Activated T-helper 17 cell treated with anti-CD3 and anti-CD28 coated beads, Interleukin-2, amount 50 U/mL, for 72 hours (primary cell): ENCODE data around the gene OBI1. TPM values are rescaled to one million over a fixed set of nuclear protein-coding genes. Genes with fewer than 3 reads are reported as not detected.

Source experiments
- ATAC-seq: fragments of 150-1000 bp; cut with Tn5 transposase; replicated peaks from 2 replicates; pipeline ENCODE4 v1.10.0; 2021; ENCODE audit warnings: mild to moderate bottlenecking, moderate library complexity
- H3K27ac Mint-ChIP-seq: one replicate; pipeline ENCODE4 v1.8.0; 2022; ENCODE audit warnings: mixed read lengths
- H3K27me3 Mint-ChIP-seq: one replicate; pipeline ENCODE4 v1.8.0; 2022; ENCODE audit warnings: mixed read lengths
- H3K36me3 Mint-ChIP-seq: one replicate; pipeline ENCODE4 v1.8.0; 2022; ENCODE audit warnings: low read depth, mild to moderate bottlenecking, mixed read lengths
- H3K4me1 Mint-ChIP-seq: one replicate; pipeline ENCODE4 v1.8.0; 2022; ENCODE audit warnings: mixed read lengths
- H3K4me3 Mint-ChIP-seq: one replicate; pipeline ENCODE4 v1.8.0; 2022; ENCODE audit warnings: mild to moderate bottlenecking, mixed read lengths
- H3K9me3 Mint-ChIP-seq: one replicate; pipeline ENCODE4 v1.8.0; 2022; ENCODE audit warnings: mixed read lengths
- total RNA-seq, 2 donors: library from RNA; stranded (reverse); gene quantifications; one replicate each; pipeline ENCODE4 v1.2.3, GENCODE V29; 2022

OBI1 gene, protein sequence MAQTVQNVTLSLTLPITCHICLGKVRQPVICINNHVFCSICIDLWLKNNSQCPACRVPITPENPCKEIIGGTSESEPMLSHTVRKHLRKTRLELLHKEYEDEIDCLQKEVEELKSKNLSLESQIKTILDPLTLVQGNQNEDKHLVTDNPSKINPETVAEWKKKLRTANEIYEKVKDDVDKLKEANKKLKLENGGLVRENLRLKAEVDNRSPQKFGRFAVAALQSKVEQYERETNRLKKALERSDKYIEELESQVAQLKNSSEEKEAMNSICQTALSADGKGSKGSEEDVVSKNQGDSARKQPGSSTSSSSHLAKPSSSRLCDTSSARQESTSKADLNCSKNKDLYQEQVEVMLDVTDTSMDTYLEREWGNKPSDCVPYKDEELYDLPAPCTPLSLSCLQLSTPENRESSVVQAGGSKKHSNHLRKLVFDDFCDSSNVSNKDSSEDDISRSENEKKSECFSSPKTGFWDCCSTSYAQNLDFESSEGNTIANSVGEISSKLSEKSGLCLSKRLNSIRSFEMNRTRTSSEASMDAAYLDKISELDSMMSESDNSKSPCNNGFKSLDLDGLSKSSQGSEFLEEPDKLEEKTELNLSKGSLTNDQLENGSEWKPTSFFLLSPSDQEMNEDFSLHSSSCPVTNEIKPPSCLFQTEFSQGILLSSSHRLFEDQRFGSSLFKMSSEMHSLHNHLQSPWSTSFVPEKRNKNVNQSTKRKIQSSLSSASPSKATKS
- 10 to 100 TPM; 11.2 to 18.5 TPM for total RNA-seq

DNA sequence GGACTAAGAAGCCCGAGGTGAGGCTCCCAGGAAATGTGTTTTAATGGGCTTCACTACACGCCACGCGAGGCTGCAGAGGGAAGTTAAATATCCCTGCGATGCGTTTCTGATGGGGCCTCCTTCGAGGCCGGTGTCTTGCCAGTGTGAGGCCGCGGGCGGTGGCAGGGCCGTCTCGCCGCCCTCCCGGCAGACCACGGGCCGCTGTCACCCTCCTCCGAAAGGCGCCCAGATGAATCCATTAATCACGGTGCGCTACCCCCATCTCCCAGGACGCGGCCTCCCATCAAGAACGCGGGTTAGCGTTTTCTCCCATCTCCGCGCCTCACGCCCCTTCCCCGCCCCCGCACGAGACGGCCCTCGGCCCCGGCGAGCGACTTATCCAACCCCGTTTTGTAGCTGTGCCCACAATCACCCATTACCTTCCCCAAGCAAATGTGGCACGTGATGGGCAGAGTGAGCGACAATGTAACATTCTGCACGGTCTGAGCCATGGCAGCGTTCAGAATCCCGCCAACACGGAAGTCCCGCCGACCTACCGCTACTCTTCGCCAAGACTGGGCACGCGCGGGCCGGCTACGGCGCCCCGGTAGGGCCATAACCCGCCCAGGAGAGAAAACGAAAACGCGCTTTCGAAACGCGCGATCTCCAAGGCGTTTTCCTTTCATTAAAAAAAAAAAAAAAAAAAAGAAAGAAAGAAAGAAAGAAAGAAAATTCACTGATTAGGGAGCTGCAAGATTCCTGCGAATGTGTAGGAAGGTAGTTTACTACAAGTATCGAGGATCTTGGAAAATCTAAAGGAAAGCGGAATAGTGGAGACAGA, at the start of gene OBI1:
Gene OBI1, minus strand, starts transcription at position 526 of the 820 bp plus-strand sequence. Its CDS starts 35 bp downstream, at position 491.
- Mint-ChIP-seq H3K27me3 (no peaks in the 10 kb centered on the region), H3K27ac (peak within 1 kb of the TSS; percentile 98), H3K4me1 (peaks cover 20% of the 10 kb centered on the region)

DNA sequence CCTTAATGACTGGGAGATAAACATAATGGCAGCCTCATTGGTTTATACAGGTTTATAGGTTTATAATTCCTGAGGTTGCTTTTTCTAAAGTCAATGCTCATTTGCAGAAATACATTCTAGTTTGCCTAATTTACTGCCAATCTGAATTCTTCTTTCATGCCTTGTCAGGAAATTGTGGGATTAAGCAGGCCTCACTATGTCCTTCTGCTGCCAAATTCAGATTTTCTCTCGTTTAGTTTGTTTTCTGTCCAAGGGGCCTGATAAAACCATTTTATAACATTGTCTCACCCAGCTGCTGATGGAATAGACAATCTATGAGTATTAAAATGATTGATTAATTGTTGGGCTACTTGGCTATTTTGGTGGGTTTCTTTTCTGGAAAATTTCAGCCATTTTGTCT, 42.4 kb upstream of the OBI1 start:
- no peaks in the 10 kb centered on the region for H3K4me1 Mint-ChIP-seq
- no peaks in the 10 kb centered on the region for H3K36me3 Mint-ChIP-seq
- H3K27ac Mint-ChIP-seq = no peak overlapping the region
- peaks cover 3% of the 10 kb centered on the region for H3K9me3 Mint-ChIP-seq
- H3K27me3 Mint-ChIP-seq = peaks cover 23% of the 10 kb centered on the region
- ATAC-seq = no peak
- H3K4me3 Mint-ChIP-seq = no peak overlapping the region

More for the DNA sequence above, at the start of gene OBI1:
- Mint-ChIP-seq H3K36me3 (peaks cover 20% of the 10 kb centered on the region), H3K4me3 (peak within 1 kb of the TSS; percentile 95), H3K9me3 (no peaks in the 10 kb centered on the region)
- peak; percentile 97 for ATAC-seq

GRCh38 chr13:78700121-78700910, 41.4 kb upstream of the OBI1 start:
- Mint-ChIP-seq H3K9me3 (peaks cover 3% of the 10 kb centered on the region), H3K4me1 (no peaks in the 10 kb centered on the region), H3K27ac (no peak overlapping the region), H3K4me3 (no peak overlapping the region), H3K36me3 (no peaks in the 10 kb centered on the region), H3K27me3 (peaks cover 23% of the 10 kb centered on the region)
- no peak for ATAC-seq

GRCh38 chr13:78689011-78689410, 30.1 kb upstream of the OBI1 start:
- Mint-ChIP-seq H3K4me3 (no peak overlapping the region), H3K9me3 (no peaks in the 10 kb centered on the region), H3K36me3 (no peaks in the 10 kb centered on the region), H3K27me3 (peaks cover 12% of the 10 kb centered on the region), H3K27ac (no peak overlapping the region), H3K4me1 (no peaks in the 10 kb centered on the region)
- no peak for ATAC-seq

DNA sequence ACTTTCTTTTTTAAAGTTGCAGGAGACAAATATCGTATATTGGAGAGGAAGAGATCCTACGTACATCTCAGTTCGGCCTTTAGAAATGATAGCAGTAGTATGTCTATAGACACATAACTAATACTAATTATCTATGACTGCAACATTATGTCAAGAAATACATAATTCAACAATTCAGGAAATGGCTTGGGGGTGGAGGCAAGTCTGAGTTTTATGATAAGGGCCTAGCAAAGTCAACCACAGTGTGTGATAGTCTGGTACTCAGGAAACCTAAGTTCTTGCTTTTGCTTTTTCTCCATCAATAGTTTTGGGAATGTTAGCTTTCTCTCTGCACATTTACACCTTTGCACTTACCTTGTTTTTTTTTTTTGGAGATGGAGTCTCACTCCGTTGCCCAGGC, 27.5 kb upstream of the OBI1 start:
- Mint-ChIP-seq H3K4me1 (no peaks in the 10 kb centered on the region), H3K4me3 (no peak overlapping the region), H3K36me3 (no peaks in the 10 kb centered on the region), H3K9me3 (no peaks in the 10 kb centered on the region), H3K27me3 (peaks cover 18% of the 10 kb centered on the region), H3K27ac (no peak overlapping the region)
- no peak for ATAC-seq

GRCh38 chr13:78680576-78681350, 21.8 kb upstream of the OBI1 start:
- no peaks in the 10 kb centered on the region for H3K9me3 Mint-ChIP-seq
- H3K27me3 Mint-ChIP-seq = peaks cover 15% of the 10 kb centered on the region
- H3K36me3 Mint-ChIP-seq = no peaks in the 10 kb centered on the region
- H3K4me3 Mint-ChIP-seq = no peak overlapping the region
- H3K27ac Mint-ChIP-seq = no peak overlapping the region
- ATAC-seq = no peak
- no peaks in the 10 kb centered on the region for H3K4me1 Mint-ChIP-seq

- Mint-ChIP-seq H3K4me3 (no peak overlapping the region), H3K27ac (no peak overlapping the region), H3K36me3 (no peaks in the 10 kb centered on the region), H3K27me3 (peaks cover 15% of the 10 kb centered on the region), H3K9me3 (no peaks in the 10 kb centered on the region), H3K4me1 (no peaks in the 10 kb centered on the region)
- ATAC-seq = no peak
These were observed 21.2 kb upstream of the OBI1 start for GRCh38 chr13:78680115-78680561.

- no peak overlapping the region for H3K4me3 Mint-ChIP-seq
- H3K4me1 Mint-ChIP-seq = no peaks in the 10 kb centered on the region
- no peaks in the 10 kb centered on the region for H3K36me3 Mint-ChIP-seq
- H3K27ac Mint-ChIP-seq = no peak overlapping the region
- H3K27me3 Mint-ChIP-seq = peaks cover 21% of the 10 kb centered on the region
- H3K9me3 Mint-ChIP-seq = no peaks in the 10 kb centered on the region
- ATAC-seq = no peak
These were observed 20.4 kb upstream of the OBI1 start for GRCh38 chr13:78679329-78679728.

DNA sequence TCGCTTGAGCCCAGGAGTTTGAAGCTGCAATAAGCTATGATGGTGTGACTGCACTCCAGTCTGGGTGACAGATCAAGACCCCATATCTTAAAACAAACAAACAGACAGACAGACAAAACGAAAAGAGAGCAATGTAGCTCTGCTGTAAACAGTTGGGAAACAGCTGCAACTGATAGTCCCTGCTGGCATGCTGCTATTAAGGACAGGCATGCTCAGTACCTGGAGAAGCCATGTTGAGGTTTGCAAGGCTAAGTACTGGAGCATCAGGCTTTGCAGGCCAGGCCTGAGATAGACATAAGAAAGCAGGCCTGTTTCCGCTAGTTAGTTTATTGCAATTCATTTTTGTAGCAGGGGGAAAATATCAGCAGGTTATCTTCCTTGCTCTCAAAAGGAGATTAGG, 16.2 kb upstream of the OBI1 start:
- no peak overlapping the region for H3K4me3 Mint-ChIP-seq
- no peaks in the 10 kb centered on the region for H3K4me1 Mint-ChIP-seq
- no peak for ATAC-seq
- H3K9me3 Mint-ChIP-seq = no peaks in the 10 kb centered on the region
- H3K27ac Mint-ChIP-seq = no peak overlapping the region
- no peaks in the 10 kb centered on the region for H3K36me3 Mint-ChIP-seq
- H3K27me3 Mint-ChIP-seq = peaks cover 17% of the 10 kb centered on the region

GRCh38 chr13:78674638-78675037, 15.7 kb upstream of the OBI1 start:
- Mint-ChIP-seq H3K9me3 (no peaks in the 10 kb centered on the region), H3K36me3 (no peaks in the 10 kb centered on the region), H3K27ac (no peak overlapping the region), H3K27me3 (peaks cover 17% of the 10 kb centered on the region), H3K4me1 (no peaks in the 10 kb centered on the region), H3K4me3 (no peak overlapping the region)
- ATAC-seq = no peak

DNA sequence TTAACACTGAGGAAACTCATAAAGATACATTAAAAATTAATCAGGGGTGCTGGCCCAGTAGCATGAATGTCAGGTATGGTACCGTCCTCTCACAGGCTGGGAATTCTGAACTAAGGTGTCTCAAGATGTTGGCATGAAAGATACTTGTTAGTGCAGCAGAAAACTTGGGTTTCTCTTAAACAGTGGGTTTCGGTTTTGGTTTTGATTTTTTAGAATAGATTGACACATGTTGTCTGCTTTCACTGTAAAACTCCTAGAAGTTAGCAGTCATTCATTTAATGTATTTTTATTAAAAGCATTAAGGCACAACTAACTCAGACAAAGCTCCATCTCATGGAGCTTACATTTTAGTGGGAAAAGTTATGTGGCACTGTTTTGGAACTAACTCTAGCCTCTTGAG, 3.5 kb upstream of the OBI1 start:
- no peak for ATAC-seq
- Mint-ChIP-seq H3K36me3 (peaks cover 5% of the 10 kb centered on the region), H3K4me3 (no peak overlapping the region), H3K27me3 (no peaks in the 10 kb centered on the region), H3K27ac (no peak overlapping the region), H3K4me1 (peaks cover 7% of the 10 kb centered on the region), H3K9me3 (no peaks in the 10 kb centered on the region)

- Mint-ChIP-seq H3K27me3 (no peaks in the 10 kb centered on the region), H3K27ac (peak overlapping the region; percentile 98)
These were observed 1.5 kb upstream of the OBI1 start for GRCh38 chr13:78660495-78660857.

GRCh38 chr13:78659732-78660494, 958 bp upstream of the OBI1 start:
- H3K36me3 Mint-ChIP-seq = peaks cover 16% of the 10 kb centered on the region
- H3K4me3 Mint-ChIP-seq = peak overlapping the region; percentile 95
- no peaks in the 10 kb centered on the region for H3K27me3 Mint-ChIP-seq
- H3K9me3 Mint-ChIP-seq = no peaks in the 10 kb centered on the region
- peak overlapping the region; percentile 98 for H3K27ac Mint-ChIP-seq
- peaks cover 18% of the 10 kb centered on the region for H3K4me1 Mint-ChIP-seq
- ATAC-seq = no peak

More at GRCh38 chr13:78660495-78660857, 1.5 kb upstream of the OBI1 start:
- H3K4me3 Mint-ChIP-seq = peak overlapping the region; percentile 95
- H3K9me3 Mint-ChIP-seq = no peaks in the 10 kb centered on the region
- peaks cover 12% of the 10 kb centered on the region for H3K4me1 Mint-ChIP-seq
- no peak for ATAC-seq
- peaks cover 12% of the 10 kb centered on the region for H3K36me3 Mint-ChIP-seq
